ENCODE results near the gene SFT2D3. TPM values are rescaled to one million over a fixed set of nuclear protein-coding genes. Genes with fewer than 3 reads are reported as not detected.

The SFT2D3 gene
- total and polyA plus RNA-seq, 3 donors from 2014 or later: 7.4 to 13.2 (median 12.9) TPM

DNA sequence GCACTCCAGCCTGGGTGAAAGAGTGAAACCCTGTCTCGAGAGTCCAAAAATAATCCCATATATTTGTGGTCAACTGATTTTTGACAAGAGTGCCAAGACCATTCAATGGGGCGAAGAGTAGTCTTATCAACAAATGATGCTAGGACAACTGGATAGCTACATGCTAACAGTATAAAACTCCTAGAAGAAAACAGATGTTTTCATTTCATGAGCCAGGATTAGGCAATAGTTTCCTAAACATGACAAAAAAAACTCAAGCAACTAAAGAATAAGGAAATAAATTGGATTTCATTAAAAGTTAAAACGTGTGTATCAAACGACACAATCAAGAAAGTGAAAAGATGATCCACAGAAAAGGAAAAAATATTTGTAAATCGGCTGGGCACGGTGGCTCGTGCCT is 32.2 kb upstream of the SFT2D3 start:
- TF ChIP-seq, protein P1, sequence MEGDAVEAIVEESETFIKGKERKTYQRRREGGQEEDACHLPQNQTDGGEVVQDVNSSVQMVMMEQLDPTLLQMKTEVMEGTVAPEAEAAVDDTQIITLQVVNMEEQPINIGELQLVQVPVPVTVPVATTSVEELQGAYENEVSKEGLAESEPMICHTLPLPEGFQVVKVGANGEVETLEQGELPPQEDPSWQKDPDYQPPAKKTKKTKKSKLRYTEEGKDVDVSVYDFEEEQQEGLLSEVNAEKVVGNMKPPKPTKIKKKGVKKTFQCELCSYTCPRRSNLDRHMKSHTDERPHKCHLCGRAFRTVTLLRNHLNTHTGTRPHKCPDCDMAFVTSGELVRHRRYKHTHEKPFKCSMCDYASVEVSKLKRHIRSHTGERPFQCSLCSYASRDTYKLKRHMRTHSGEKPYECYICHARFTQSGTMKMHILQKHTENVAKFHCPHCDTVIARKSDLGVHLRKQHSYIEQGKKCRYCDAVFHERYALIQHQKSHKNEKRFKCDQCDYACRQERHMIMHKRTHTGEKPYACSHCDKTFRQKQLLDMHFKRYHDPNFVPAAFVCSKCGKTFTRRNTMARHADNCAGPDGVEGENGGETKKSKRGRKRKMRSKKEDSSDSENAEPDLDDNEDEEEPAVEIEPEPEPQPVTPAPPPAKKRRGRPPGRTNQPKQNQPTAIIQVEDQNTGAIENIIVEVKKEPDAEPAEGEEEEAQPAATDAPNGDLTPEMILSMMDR (IDR thresholded peaks at IDR 0.05): no peak
- TF ChIP-seq POLR2A (IDR thresholded peaks at IDR 0.05): no peak
- Histone ChIP-seq H3K27me3 (no peaks in the 10 kb centered on the region), H3K4me3 (no peak overlapping the region), H3K27ac (no peak overlapping the region), H3K36me3 (ENCODE audit: low read depth, missing control alignments) (no peaks in the 10 kb centered on the region), H3K9me3 (no peaks in the 10 kb centered on the region), H3K4me1 (no peaks in the 10 kb centered on the region)
- intact Hi-C loops (cut with DNase I; ENCODE audit: low total_unique reads): no loop called here
- no peak for DNase-seq
- WGBS, 2 donors: 90 to 93% methylated on average over 7 of the region's 7 CpGs

DNA sequence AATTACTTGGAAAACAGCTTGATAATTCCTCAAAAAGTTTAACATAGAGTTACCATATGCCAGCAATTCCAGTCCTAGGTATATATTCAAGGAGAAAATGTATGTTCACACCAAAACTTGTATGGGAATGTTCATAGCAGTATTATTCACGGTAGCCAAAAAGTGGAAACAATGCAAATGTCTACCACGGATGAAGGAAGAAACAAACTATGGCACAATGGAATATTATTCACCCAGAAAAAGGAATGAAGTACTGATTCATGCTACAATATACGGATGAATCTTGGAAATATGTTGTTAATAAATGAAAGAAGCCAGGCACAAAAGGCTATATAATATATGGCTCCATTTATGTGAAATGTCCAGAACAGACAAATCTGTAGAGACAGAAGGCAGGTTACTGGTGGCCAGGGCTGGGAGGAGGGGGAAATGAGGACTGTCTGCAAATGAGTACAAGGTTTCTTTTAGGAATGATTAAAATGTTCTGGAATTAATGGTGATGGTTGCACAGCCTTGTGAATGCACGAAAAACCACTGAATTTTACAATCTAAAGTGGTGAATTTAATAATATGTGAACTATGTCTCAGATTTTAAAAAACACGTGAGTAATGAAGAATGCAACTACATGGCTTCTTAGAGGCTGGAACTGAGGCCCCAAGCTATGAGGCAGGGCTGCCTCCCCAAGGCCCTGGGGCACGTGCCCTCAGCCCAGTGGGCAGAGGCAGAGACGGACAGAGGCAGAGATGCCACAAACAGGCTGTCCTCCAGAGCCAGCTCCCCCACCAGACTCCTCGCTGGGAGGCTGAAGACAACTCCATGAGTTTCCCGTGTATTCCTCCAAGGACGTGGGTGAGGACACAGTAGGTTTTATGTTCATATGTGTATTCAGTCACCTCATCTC is 31.0 kb upstream of the SFT2D3 start:
- H3K36me3 ChIP-seq (ENCODE audit: low read depth, missing control alignments): no peaks in the 10 kb centered on the region
- H3K9me3 ChIP-seq: no peaks in the 10 kb centered on the region
- WGBS, 2 donors: 79 to 80% methylated on average over 10 of the region's 10 CpGs
- no peaks in the 10 kb centered on the region for H3K4me1 ChIP-seq
- intact Hi-C loops (cut with DNase I; ENCODE audit: low total_unique reads): no loop called here
- TF ChIP-seq, protein P1 (IDR thresholded peaks at IDR 0.05): no peak
- no peak for TF ChIP-seq POLR2A (IDR thresholded peaks at IDR 0.05)
- H3K27me3 ChIP-seq: no peaks in the 10 kb centered on the region
- DNase-seq: peak; percentile 6
- no peak overlapping the region for H3K27ac ChIP-seq
- H3K4me3 ChIP-seq: no peak overlapping the region

DNA sequence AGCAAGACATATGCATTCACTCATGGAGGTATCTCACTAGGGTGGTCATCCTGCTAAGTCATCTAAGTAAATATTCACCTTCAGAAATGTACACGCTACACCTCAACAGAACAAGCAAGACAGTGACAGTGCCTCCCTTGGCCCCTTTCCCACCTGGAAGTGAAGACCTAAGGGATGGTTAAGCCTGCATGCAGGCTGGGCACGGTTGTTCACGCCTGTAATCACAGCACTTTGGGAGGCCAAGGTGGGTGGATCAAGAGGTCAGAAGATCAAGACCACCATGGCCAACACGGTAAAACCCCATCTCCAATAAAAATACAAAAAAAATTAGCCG is 30.4 kb upstream of the SFT2D3 start:
- Histone ChIP-seq H3K4me3 (no peak overlapping the region), H3K27ac (no peak overlapping the region), H3K9me3 (no peaks in the 10 kb centered on the region), H3K36me3 (ENCODE audit: low read depth, missing control alignments) (no peaks in the 10 kb centered on the region), H3K27me3 (no peaks in the 10 kb centered on the region), H3K4me1 (no peaks in the 10 kb centered on the region)
- peak; percentile 11 for DNase-seq
- TF ChIP-seq, protein P1 (IDR thresholded peaks at IDR 0.05): no peak
- no peak for TF ChIP-seq POLR2A (IDR thresholded peaks at IDR 0.05)
- intact Hi-C loops (cut with DNase I; ENCODE audit: low total_unique reads): no loop called here
- 87 to 96% methylated on average over 5 of the region's 5 CpGs for WGBS, 2 donors

DNA sequence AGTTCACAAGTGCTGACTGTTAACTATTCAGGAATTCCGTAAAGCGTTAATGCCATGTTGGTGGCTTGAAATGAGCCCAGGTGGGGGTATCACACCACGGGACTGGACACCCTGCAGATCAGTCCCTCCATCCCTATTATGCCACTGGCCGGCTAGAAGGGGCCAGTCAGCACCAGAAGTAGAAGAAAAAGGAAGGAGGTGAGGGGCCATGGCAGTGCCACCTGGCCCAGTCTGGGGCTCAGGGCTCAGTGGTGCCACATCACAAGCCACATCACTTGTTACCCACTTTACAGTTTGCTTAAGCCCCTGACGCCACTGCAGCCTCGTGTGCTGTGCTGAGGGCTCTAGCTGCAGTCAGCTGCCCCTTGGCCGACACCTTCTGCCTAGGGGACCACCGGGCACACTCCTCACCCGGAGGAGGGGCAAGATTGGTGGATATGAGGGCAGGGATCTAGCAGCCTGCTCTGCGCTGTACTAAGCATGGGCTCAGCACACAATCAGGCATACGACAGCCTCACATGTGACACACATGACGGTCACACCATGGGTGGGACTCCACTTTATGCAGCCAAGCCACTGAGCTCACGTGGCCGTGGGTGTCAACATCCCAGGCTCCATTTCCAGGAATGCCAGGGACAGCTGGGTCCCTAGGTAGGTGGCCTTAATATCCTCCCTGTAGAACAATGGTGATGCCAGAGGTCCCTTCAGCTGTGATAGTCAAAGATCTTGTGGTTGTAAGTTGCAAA is 29.6 kb upstream of the SFT2D3 start:
- no peaks in the 10 kb centered on the region for H3K9me3 ChIP-seq
- intact Hi-C loops (cut with DNase I; ENCODE audit: low total_unique reads): no loop called here
- WGBS, 2 donors: 88 to 94% methylated on average over 5 to 14 of the region's 14 CpGs
- H3K27me3 ChIP-seq: no peaks in the 10 kb centered on the region
- no peaks in the 10 kb centered on the region for H3K36me3 ChIP-seq (ENCODE audit: low read depth, missing control alignments)
- no peak overlapping the region for H3K4me3 ChIP-seq
- DNase-seq: peak; percentile 10
- H3K4me1 ChIP-seq: no peaks in the 10 kb centered on the region
- H3K27ac ChIP-seq: no peak overlapping the region
- TF ChIP-seq, protein P1 (IDR thresholded peaks at IDR 0.05): no peak
- TF ChIP-seq POLR2A (IDR thresholded peaks at IDR 0.05): no peak

Data from testis (tissue), 3 donors.